Neuron (in vitro differentiated cells): ENCODE data around the gene SHANK3.

Source experiments
- H2AFZ ChIP-seq: one replicate; pipeline ENCODE4 v1.6.1; 2013; ENCODE audit warnings: low read depth, mild to moderate bottlenecking, inconsistent platforms, low read length, moderate library complexity
- H3K27me3 ChIP-seq: one replicate; pipeline ENCODE4 v1.6.1; 2013; ENCODE audit warnings: low read length; ENCODE audit not compliant: insufficient read depth
- H3K36me3 ChIP-seq: one replicate; pipeline ENCODE4 v1.6.1; 2013; ENCODE audit warnings: low read length; ENCODE audit not compliant: insufficient read depth
- H3K4me1 ChIP-seq: one replicate; pipeline ENCODE4 v1.6.1; 2013; ENCODE audit warnings: low read length; ENCODE audit not compliant: insufficient read depth
- H3K4me3 ChIP-seq: 2 replicates; pipeline ENCODE4 v1.5.1; 2013; ENCODE audit warnings: mild to moderate bottlenecking, low read length, moderate library complexity
- H3K9me3 ChIP-seq: one replicate; pipeline ENCODE4 v1.6.1; 2013; ENCODE audit warnings: low read length

Gene SHANK3

DNA sequence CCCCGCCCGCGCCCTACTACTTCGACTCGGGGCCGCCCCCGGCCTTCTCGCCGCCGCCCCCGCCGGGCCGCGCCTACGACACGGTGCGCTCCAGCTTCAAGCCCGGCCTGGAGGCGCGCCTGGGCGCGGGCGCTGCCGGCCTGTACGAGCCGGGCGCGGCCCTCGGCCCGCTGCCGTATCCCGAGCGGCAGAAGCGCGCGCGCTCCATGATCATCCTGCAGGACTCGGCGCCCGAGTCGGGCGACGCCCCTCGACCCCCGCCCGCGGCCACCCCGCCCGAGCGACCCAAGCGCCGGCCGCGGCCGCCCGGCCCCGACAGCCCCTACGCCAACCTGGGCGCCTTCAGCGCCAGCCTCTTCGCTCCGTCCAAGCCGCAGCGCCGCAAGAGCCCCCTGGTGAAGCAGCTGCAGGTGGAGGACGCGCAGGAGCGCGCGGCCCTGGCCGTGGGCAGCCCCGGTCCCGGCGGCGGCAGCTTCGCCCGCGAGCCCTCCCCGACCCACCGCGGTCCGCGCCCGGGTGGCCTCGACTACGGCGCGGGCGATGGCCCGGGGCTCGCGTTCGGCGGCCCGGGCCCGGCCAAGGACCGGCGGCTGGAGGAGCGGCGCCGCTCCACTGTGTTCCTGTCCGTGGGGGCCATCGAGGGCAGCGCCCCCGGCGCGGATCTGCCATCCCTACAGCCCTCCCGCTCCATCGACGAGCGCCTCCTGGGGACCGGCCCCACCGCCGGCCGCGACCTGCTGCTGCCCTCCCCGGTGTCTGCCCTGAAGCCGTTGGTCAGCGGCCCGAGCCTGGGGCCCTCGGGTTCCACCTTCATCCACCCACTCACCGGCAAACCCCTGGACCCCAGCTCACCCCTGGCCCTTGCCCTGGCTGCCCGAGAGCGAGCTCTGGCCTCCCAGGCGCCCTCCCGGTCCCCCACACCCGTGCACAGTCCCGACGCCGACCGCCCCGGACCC lies 48.0 kb downstream of the SHANK3 start:
- no peak overlapping the region for H2AFZ ChIP-seq
- H3K4me3 ChIP-seq, result no peak overlapping the region
- H3K9me3 ChIP-seq, result peaks cover 6% of the 10 kb centered on the region
- no peaks in the 10 kb centered on the region for H3K4me1 ChIP-seq
- H3K36me3 ChIP-seq, result peaks cover 46% of the 10 kb centered on the region
- no peaks in the 10 kb centered on the region for H3K27me3 ChIP-seq

- Histone ChIP-seq H3K4me1 (no peaks in the 10 kb centered on the region), H2AFZ (no peak overlapping the region), H3K4me3 (no peak overlapping the region), H3K27me3 (no peaks in the 10 kb centered on the region), H3K9me3 (peaks cover 6% of the 10 kb centered on the region), H3K36me3 (peaks cover 54% of the 10 kb centered on the region)
Measured at GRCh38 chr22:50721257-50721844, 48.7 kb downstream of the SHANK3 start.

GRCh38 chr22:50722048-50722701 lies 49.6 kb downstream of the SHANK3 start:
- H3K27me3 ChIP-seq, result no peaks in the 10 kb centered on the region
- H3K36me3 ChIP-seq, result peaks cover 60% of the 10 kb centered on the region
- no peak overlapping the region for H3K4me3 ChIP-seq
- no peak overlapping the region for H2AFZ ChIP-seq
- H3K4me1 ChIP-seq, result no peaks in the 10 kb centered on the region
- H3K9me3 ChIP-seq, result peaks cover 6% of the 10 kb centered on the region
